ENCODE measurements around the gene TACO1. TPM values are rescaled to one million over a fixed set of nuclear protein-coding genes. Genes with fewer than 3 reads are reported as not detected.

Gene TACO1
- total and polyA plus RNA-seq, 2 of the 4 experiments (the other 2 are of a cell fraction): 6.5 to 28.8 TPM

DNA sequence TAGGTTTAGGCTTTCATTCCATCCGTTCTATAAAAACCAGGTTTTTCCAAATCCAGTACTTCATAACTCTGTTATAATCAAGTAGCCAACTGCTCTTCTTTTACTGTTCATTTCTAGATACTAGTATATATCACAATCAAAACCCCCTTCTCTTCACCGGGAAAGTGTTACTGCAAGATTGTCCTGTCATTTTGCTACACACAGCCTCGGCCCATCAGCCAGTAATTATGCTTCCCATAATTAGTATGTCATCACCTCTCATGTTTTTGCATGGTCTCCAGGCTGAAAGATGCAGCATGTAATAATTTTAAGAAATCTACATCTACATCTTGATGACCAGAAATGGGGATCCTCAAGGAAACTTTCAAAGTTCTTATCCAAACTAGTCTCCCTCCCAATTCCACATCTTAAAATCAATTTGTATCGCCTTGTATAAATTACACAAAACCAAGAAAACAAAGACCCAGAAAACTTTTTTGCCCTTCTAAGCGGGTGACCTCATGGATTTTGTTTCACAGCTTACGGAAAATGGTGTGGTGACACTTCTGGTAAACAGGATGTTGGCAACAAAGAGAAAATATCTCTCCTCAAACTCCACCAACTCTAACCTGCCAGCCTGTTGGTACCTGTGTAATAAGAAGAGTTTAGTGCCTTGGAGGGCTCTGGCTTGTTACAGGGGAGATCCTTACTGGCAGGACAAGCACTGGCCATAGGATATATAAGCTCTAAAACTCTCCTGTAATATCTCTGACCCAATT is 9.3 kb downstream of the TACO1 start (continued):
- no peak for TF ChIP-seq CTCF (conservative IDR thresholded peaks at IDR 0.05; ENCODE audit: low read depth, low read length)

DNA sequence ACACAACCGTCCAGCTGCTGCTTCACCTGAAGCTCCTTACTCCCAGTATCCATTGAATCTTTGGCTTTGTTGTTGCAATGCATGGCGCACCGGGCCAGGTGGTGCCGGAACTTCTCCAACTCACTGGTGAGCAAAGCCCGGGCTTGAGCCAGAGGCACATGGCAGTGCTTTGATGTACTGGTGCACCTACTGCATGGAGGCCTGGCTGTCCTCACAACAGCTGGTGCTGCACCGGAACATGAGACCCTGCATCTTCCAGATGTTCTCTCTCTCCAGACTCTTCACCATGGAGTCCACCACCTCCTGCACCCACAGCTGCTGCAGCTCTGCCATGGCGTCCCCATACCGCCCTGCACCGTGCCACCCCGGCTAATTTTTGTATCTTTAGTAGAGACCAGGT is 10.2 kb downstream of the TACO1 start:
- no peaks in the 10 kb centered on the region for H4K20me1 ChIP-seq (ENCODE audit: insufficient read depth, low read length)
- no peak overlapping the region for H3K27ac ChIP-seq (ENCODE audit: insufficient read depth, low read length)
- H3K4me2 ChIP-seq (ENCODE audit: low read depth, low read length): no peak overlapping the region
- H2AFZ ChIP-seq (replicated peaks; ENCODE audit: low read length, poor library complexity): no peak overlapping the region
- no peaks in the 10 kb centered on the region for H3K4me1 ChIP-seq (ENCODE audit: control insufficient read depth, insufficient read depth, low read length)
- H2BK5ac ChIP-seq (ENCODE audit: low read depth, low read length, poor library complexity, severe bottlenecking): no peak overlapping the region
- H3K56ac ChIP-seq (ENCODE audit: extremely low read depth, insufficient read depth, low read length): no peak overlapping the region
- no peak overlapping the region for H3K18ac ChIP-seq (ENCODE audit: low read depth, low read length)
- H2BK15ac ChIP-seq (ENCODE audit: low read depth, low read length): no peak overlapping the region
- H3K14ac ChIP-seq (replicated peaks; ENCODE audit: low read depth, low read length): no peak overlapping the region
- H3K9me1 ChIP-seq (ENCODE audit: insufficient read depth, low read length): no peaks in the 10 kb centered on the region
- no peak overlapping the region for H3K23ac ChIP-seq (ENCODE audit: low read depth, low read length)
- intact Hi-C loops (cut with micrococcal nuclease) (no loop called here), dilution Hi-C loops (cut with HindIII; ENCODE audit: low sequenced_read_pairs, unreplicated experiment) (no loop called here), in situ Hi-C loops (cut with MboI; ENCODE audit: low sequenced_read_pairs) (loop anchor here (5.0 kb wide), 1 partner anchor 189 kb away; no protein-coding TSS in a partner anchor)
- no TSS peak for BruUV-seq (replicated peaks)
- H3K27me3 ChIP-seq (ENCODE audit: control insufficient read depth, insufficient read depth, low read length): no peaks in the 10 kb centered on the region
- H3K36me3 ChIP-seq (ENCODE audit: control insufficient read depth, insufficient read depth, low read length): peaks cover 27% of the 10 kb centered on the region
- no peaks in the 10 kb centered on the region for H3K9me3 ChIP-seq (ENCODE audit: control insufficient read depth, insufficient read depth, low read length)
- no peak for DNase-seq
- H2BK120ac ChIP-seq (ENCODE audit: low read depth, low read length): no peak overlapping the region
- ATAC-seq (ENCODE audit: low read depth): no peak
- H3K4me3 ChIP-seq (ENCODE audit: insufficient read depth, low read depth, low read length): no peak overlapping the region
- no peak overlapping the region for H4K5ac ChIP-seq (ENCODE audit: low read depth, low read length)
- no peak overlapping the region for H3K9ac ChIP-seq (ENCODE audit: low read depth, low read length)
- TF ChIP-seq FOS (IDR thresholded peaks at IDR 0.05; ENCODE audit: low read depth, low read length) (no peak), BHLHE40 (IDR thresholded peaks at IDR 0.05; ENCODE audit: low read depth, low read length) (no peak), RAD21 (IDR thresholded peaks at IDR 0.05; ENCODE audit: low read length) (no peak), RCOR1 (IDR thresholded peaks at IDR 0.05; ENCODE audit: insufficient replicate concordance, low read length) (no peak)
- TF ChIP-seq, protein P1, sequence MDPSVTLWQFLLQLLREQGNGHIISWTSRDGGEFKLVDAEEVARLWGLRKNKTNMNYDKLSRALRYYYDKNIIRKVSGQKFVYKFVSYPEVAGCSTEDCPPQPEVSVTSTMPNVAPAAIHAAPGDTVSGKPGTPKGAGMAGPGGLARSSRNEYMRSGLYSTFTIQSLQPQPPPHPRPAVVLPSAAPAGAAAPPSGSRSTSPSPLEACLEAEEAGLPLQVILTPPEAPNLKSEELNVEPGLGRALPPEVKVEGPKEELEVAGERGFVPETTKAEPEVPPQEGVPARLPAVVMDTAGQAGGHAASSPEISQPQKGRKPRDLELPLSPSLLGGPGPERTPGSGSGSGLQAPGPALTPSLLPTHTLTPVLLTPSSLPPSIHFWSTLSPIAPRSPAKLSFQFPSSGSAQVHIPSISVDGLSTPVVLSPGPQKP (IDR thresholded peaks at IDR 0.05; ENCODE audit: borderline replicate concordance, low read depth, low read length): no peak
- H4K91ac ChIP-seq (ENCODE audit: insufficient read depth, low read depth, low read length): no peak overlapping the region
- 100% methylated on average over 8 of the region's 10 CpGs; no CpG with 5 or more reads in 1 of the 2 experiments for WGBS, 2 experiments (ENCODE audit: extremely low coverage in 2 of 2, insufficient read length in 1 of 2)
- no peak overlapping the region for H3K4ac ChIP-seq (ENCODE audit: low read depth, low read length)
- ChIA-PET CTCF (interaction anchor here (0.8 to 2.9 kb wide), 3 partner anchors 177 to 185 kb away, joined by 3 to 22 read pairs (median 3); no protein-coding TSS in a partner anchor), POLR2A (ENCODE audit: unreplicated experiment) (no interaction called here)
- no peaks in the 10 kb centered on the region for H3K79me1 ChIP-seq (ENCODE audit: low read depth in 1 of 2, low read length in 2 of 2)
- H2AK5ac ChIP-seq (ENCODE audit: low read depth, low read length): no peak overlapping the region
- H2BK20ac ChIP-seq (ENCODE audit: low read depth, low read length): no peak overlapping the region
- H2AK9ac ChIP-seq (replicated peaks; ENCODE audit: low read depth, low read length, poor library complexity): no peak overlapping the region
- H4K8ac ChIP-seq (ENCODE audit: low read depth in 2 of 2, low read length in 2 of 2): no peak overlapping the region
